Muscle layer of colon (tissue), 2 donors: Measurements from ENCODE around the gene FBXO8.
"Not testable (repeated sequence)": the region's sequence is repeated elsewhere in the genome, so short reads cannot be mapped to it uniquely, and the experiment has no call there.

Experiments
- H3K27ac ChIP-seq: one replicate; pipeline ENCODE4 v1.7.0; 2013; ENCODE audit warnings: low read depth, mild to moderate bottlenecking, low read length, moderate library complexity
- H3K27me3 ChIP-seq, 2 donors: one replicate each; pipeline ENCODE4 v1.7.0; 2013; ENCODE audit warnings: low read length in 2 of 2, mild to moderate bottlenecking in 2 of 2; ENCODE audit not compliant: insufficient read depth in 2 of 2, control insufficient read depth in 1 of 2
- H3K36me3 ChIP-seq: one replicate; pipeline ENCODE4 v1.7.0; 2013; ENCODE audit warnings: mild to moderate bottlenecking, low read length; ENCODE audit not compliant: insufficient read depth
- H3K4me1 ChIP-seq: one replicate; pipeline ENCODE4 v1.7.0; 2013; ENCODE audit warnings: mild to moderate bottlenecking, low read length; ENCODE audit not compliant: insufficient read depth
- H3K4me3 ChIP-seq, 2 donors: one replicate each; pipeline ENCODE4 v1.7.0; 2013; ENCODE audit warnings: low read length in 2 of 2, low read depth in 1 of 2, mild to moderate bottlenecking in 1 of 2, moderate library complexity in 1 of 2
- H3K9ac ChIP-seq: one replicate; pipeline ENCODE4 v1.7.0; 2013; ENCODE audit warnings: low read length
- H3K9me3 ChIP-seq: one replicate; pipeline ENCODE4 v1.7.0; 2013; ENCODE audit warnings: mild to moderate bottlenecking, low read length
- donor health status: abdominal sarcoma.
- donor health status: Adenocarcinoma of cecum.

FBXO8 gene

GRCh38 chr4:174314274-174314673 lies 30.8 kb upstream of the FBXO8 start:
- Histone ChIP-seq H3K27me3 (no peaks in the 10 kb centered on the region), H3K4me1 (peaks cover 6% of the 10 kb centered on the region), H3K9me3 (no peaks in the 10 kb centered on the region), H3K4me3 (no peak overlapping the region), H3K27ac (no peak overlapping the region), H3K9ac (no peak overlapping the region), H3K36me3 (peaks cover 1% of the 10 kb centered on the region)

- H3K27me3 ChIP-seq: no peaks in the 10 kb centered on the region
- peaks cover 5% of the 10 kb centered on the region for H3K36me3 ChIP-seq
- H3K9ac ChIP-seq: no peak overlapping the region
- no peak overlapping the region for H3K4me3 ChIP-seq
- no peak overlapping the region for H3K27ac ChIP-seq
- H3K9me3 ChIP-seq: no peaks in the 10 kb centered on the region
- H3K4me1 ChIP-seq: no peaks in the 10 kb centered on the region
Observed at GRCh38 chr4:174312993-174313392, 29.5 kb upstream of the FBXO8 start.

- Histone ChIP-seq H3K36me3 (peaks cover 14% of the 10 kb centered on the region), H3K27me3 (no peaks in the 10 kb centered on the region), H3K9me3 (no peaks in the 10 kb centered on the region), H3K27ac (no peak overlapping the region), H3K4me3 (no peak overlapping the region), H3K9ac (no peak overlapping the region), H3K4me1 (no peaks in the 10 kb centered on the region)
Observed at GRCh38 chr4:174307694-174308093, 24.2 kb upstream of the FBXO8 start.

GRCh38 chr4:174305961-174306360 lies 22.5 kb upstream of the FBXO8 start:
- H3K27ac ChIP-seq: no peak overlapping the region
- no peaks in the 10 kb centered on the region for H3K4me1 ChIP-seq
- no peaks in the 10 kb centered on the region for H3K27me3 ChIP-seq
- no peaks in the 10 kb centered on the region for H3K9me3 ChIP-seq
- H3K36me3 ChIP-seq: peaks cover 16% of the 10 kb centered on the region
- no peak overlapping the region for H3K9ac ChIP-seq
- no peak overlapping the region for H3K4me3 ChIP-seq

GRCh38 chr4:174304664-174305063 lies 21.2 kb upstream of the FBXO8 start:
- Histone ChIP-seq H3K36me3 (peaks cover 20% of the 10 kb centered on the region), H3K4me1 (no peaks in the 10 kb centered on the region), H3K9me3 (no peaks in the 10 kb centered on the region), H3K9ac (no peak overlapping the region), H3K27me3 (no peaks in the 10 kb centered on the region), H3K4me3 (no peak overlapping the region), H3K27ac (no peak overlapping the region)

GRCh38 chr4:174303687-174304086 lies 20.2 kb upstream of the FBXO8 start:
- Histone ChIP-seq H3K27ac (no peak overlapping the region), H3K9me3 (no peaks in the 10 kb centered on the region), H3K4me3 (no peak overlapping the region), H3K9ac (no peak overlapping the region), H3K36me3 (peaks cover 15% of the 10 kb centered on the region), H3K4me1 (no peaks in the 10 kb centered on the region), H3K27me3 (no peaks in the 10 kb centered on the region)

- H3K4me1 ChIP-seq, H3K9me3 ChIP-seq, H3K4me3 ChIP-seq, H3K36me3 ChIP-seq, H3K9ac ChIP-seq, H3K27me3 ChIP-seq, H3K27ac ChIP-seq: not testable (repeated sequence)
Observed at GRCh38 chr4:174295142-174295541, 11.7 kb upstream of the FBXO8 start.

GRCh38 chr4:174294641-174295040 lies 11.2 kb upstream of the FBXO8 start:
- not testable (repeated sequence) for H3K27ac ChIP-seq, H3K9ac ChIP-seq, H3K4me3 ChIP-seq, H3K4me1 ChIP-seq, H3K9me3 ChIP-seq, H3K27me3 ChIP-seq, H3K36me3 ChIP-seq

- H3K9ac ChIP-seq: no peak overlapping the region
- peaks cover 6% of the 10 kb centered on the region for H3K9me3 ChIP-seq
- H3K4me3 ChIP-seq: no peak overlapping the region
- no peaks in the 10 kb centered on the region for H3K4me1 ChIP-seq
- H3K36me3 ChIP-seq: peaks cover 6% of the 10 kb centered on the region
- H3K27me3 ChIP-seq: no peaks in the 10 kb centered on the region
- H3K27ac ChIP-seq: no peak overlapping the region
Observed at GRCh38 chr4:174292473-174292872, 9.0 kb upstream of the FBXO8 start.

- Histone ChIP-seq H3K27ac (no peak overlapping the region), H3K9me3 (no peaks in the 10 kb centered on the region), H3K36me3 (no peaks in the 10 kb centered on the region), H3K4me1 (peaks cover 22% of the 10 kb centered on the region), H3K9ac (no peak overlapping the region), H3K27me3 (no peaks in the 10 kb centered on the region), H3K4me3 (no peak overlapping the region)
Observed at GRCh38 chr4:174286870-174287269, 3.4 kb upstream of the FBXO8 start.

- no peaks in the 10 kb centered on the region for H3K27me3 ChIP-seq
- peak overlapping the region; percentile 99 for H3K27ac ChIP-seq
- H3K9ac ChIP-seq: peak overlapping the region; percentile 83
- peaks cover 29% of the 10 kb centered on the region for H3K4me1 ChIP-seq
- no peaks in the 10 kb centered on the region for H3K9me3 ChIP-seq
- H3K36me3 ChIP-seq: peaks cover 7% of the 10 kb centered on the region
- peak overlapping the region; percentile 86 to 89 for H3K4me3 ChIP-seq
Observed at GRCh38 chr4:174284487-174284886, 1.0 kb upstream of the FBXO8 start.

- no peaks in the 10 kb centered on the region for H3K27me3 ChIP-seq
- peaks cover 30% of the 10 kb centered on the region for H3K4me1 ChIP-seq
- peaks cover 7% of the 10 kb centered on the region for H3K36me3 ChIP-seq
- H3K9ac ChIP-seq: peak overlapping the region; percentile 83
- H3K27ac ChIP-seq: peak overlapping the region; percentile 99
- no peaks in the 10 kb centered on the region for H3K9me3 ChIP-seq
- peak overlapping the region; percentile 86 to 89 for H3K4me3 ChIP-seq
Observed at GRCh38 chr4:174282836-174283506, 496 bp downstream of the FBXO8 start.
